WTC11 (cell line): ENCODE data around the gene DNAH14. TPM values are rescaled to one million over a fixed set of nuclear protein-coding genes. Genes with fewer than 3 reads are reported as not detected.

Experiments used
- ATAC-seq: fragments of 200-7000 bp; cut with Tn5 transposase; 2 replicates; pipeline ENCODE4 v1.10.0; 2021; ENCODE audit warnings: mild to moderate bottlenecking, moderate library complexity
- CTCF ChIA-PET: fragments of 300-600 bp; sonication (Branson Sonifier 250); formaldehyde crosslinking; loops from one replicate; lab custom pipeline; 2021; ENCODE audit warnings: antibody characterized with exemption; lab: Charles Lee
- POLR2A ChIA-PET: fragments of 350-600 bp; sonication (Branson Sonifier 250); formaldehyde crosslinking; loops from one replicate; lab custom pipeline; 2021; ENCODE audit warnings: antibody characterized with exemption; lab: Charles Lee
- DNase-seq: peaks from one replicate; pipeline ENCODE4 v3.0.0; 2021; ENCODE audit warnings: low spot score
- H3K27ac Mint-ChIP-seq: 2 replicates; pipeline ENCODE4 v1.8.0; 2021; ENCODE audit warnings: mixed read lengths
- H3K27me3 Mint-ChIP-seq: 2 replicates; pipeline ENCODE4 v1.8.0; 2021; ENCODE audit warnings: low read depth, mild to moderate bottlenecking, moderate library complexity, mixed read lengths
- H3K36me3 Mint-ChIP-seq: 2 replicates; pipeline ENCODE4 v1.8.0; 2021; ENCODE audit warnings: mixed read lengths
- H3K4me1 Mint-ChIP-seq: 2 replicates; pipeline ENCODE4 v1.8.0; 2022; ENCODE audit warnings: mixed read lengths
- H3K4me3 Mint-ChIP-seq: 2 replicates; pipeline ENCODE4 v1.8.0; 2021; ENCODE audit warnings: mild to moderate bottlenecking, moderate library complexity, mixed read lengths
- H3K9me3 Mint-ChIP-seq: 2 replicates; pipeline ENCODE4 v1.8.0; 2021; ENCODE audit warnings: mixed read lengths
- ATF3 ChIP-seq: sonication (generic); formaldehyde crosslinking; conservative IDR thresholded peaks from 2 replicates; pipeline ENCODE4 v1.8.1; 2022; ENCODE audit warnings: mild to moderate bottlenecking, missing genetic modification reagents
- CREM ChIP-seq: sonication (generic); formaldehyde crosslinking; IDR thresholded peaks from 2 replicates; pipeline ENCODE4 v1.8.1; 2022; ENCODE audit warnings: mild to moderate bottlenecking, missing genetic modification reagents, moderate library complexity
- CTCF ChIP-seq: fragments of 200-600 bp; IDR thresholded peaks from 2 replicates; pipeline ENCODE4 v1.8.0; 2022; ENCODE audit warnings: antibody characterized with exemption
- EMX1 ChIP-seq: fragments of 250-450 bp; sonication (Bioruptor Pico); IDR thresholded peaks from 2 replicates; pipeline ENCODE4 v1.8.0; 2021; ENCODE audit warnings: mild to moderate bottlenecking
- ETV6 ChIP-seq: sonication (generic); formaldehyde crosslinking; IDR thresholded peaks from 2 replicates; pipeline ENCODE4 v1.8.1; 2022; ENCODE audit warnings: mild to moderate bottlenecking, missing genetic modification reagents
- FOXJ3 ChIP-seq: sonication (generic); formaldehyde crosslinking; IDR thresholded peaks from 2 replicates; pipeline ENCODE4 v1.9.0; 2021; ENCODE audit warnings: missing genetic modification reagents, mild to moderate bottlenecking, borderline replicate concordance
- GABPB1 ChIP-seq: sonication (generic); formaldehyde crosslinking; IDR thresholded peaks from 2 replicates; pipeline ENCODE4 v1.8.1; 2023; ENCODE audit warnings: mild to moderate bottlenecking, missing genetic modification reagents
- GRHL2 ChIP-seq: fragments of 250-450 bp; sonication (Bioruptor Pico); IDR thresholded peaks from 2 replicates; pipeline ENCODE4 v1.8.0; 2022; ENCODE audit warnings: mild to moderate bottlenecking, moderate library complexity; ENCODE audit not compliant: insufficient replicate concordance, severe bottlenecking
- IRF2 ChIP-seq: sonication (generic); formaldehyde crosslinking; IDR thresholded peaks from 2 replicates; pipeline ENCODE4 v1.8.0; 2022; ENCODE audit warnings: low read depth, missing genetic modification reagents, borderline replicate concordance
- MLX ChIP-seq: sonication (generic); formaldehyde crosslinking; IDR thresholded peaks from 2 replicates; pipeline ENCODE4 v1.8.1; 2023; ENCODE audit warnings: mild to moderate bottlenecking, missing genetic modification reagents, moderate library complexity
- NFE2L1 ChIP-seq: sonication (generic); formaldehyde crosslinking; IDR thresholded peaks from 2 replicates; pipeline ENCODE4 v1.8.1; 2023; ENCODE audit warnings: missing genetic modification reagents
- NR1H2 ChIP-seq: sonication (generic); formaldehyde crosslinking; IDR thresholded peaks from 2 replicates; pipeline ENCODE4 v1.9.0; 2021; ENCODE audit warnings: mild to moderate bottlenecking, moderate library complexity, missing genetic modification reagents
- SMAD3 ChIP-seq: sonication (generic); formaldehyde crosslinking; IDR thresholded peaks from 2 replicates; pipeline ENCODE4 v1.8.0; 2022; ENCODE audit warnings: missing genetic modification reagents, mild to moderate bottlenecking, borderline replicate concordance
- ZNF121 ChIP-seq: sonication (generic); formaldehyde crosslinking; IDR thresholded peaks from 2 replicates; pipeline ENCODE4 v1.8.0; 2023; ENCODE audit warnings: missing genetic modification reagents
- ZNF317 ChIP-seq: sonication (generic); formaldehyde crosslinking; IDR thresholded peaks from 2 replicates; pipeline ENCODE4 v1.8.1; 2023; ENCODE audit warnings: low read depth, mild to moderate bottlenecking, moderate library complexity, missing genetic modification reagents, borderline replicate concordance
- ZNF396 ChIP-seq: fragments of 250-450 bp; sonication (Bioruptor Pico); IDR thresholded peaks from 2 replicates; pipeline ENCODE4 v1.8.0; 2021; ENCODE audit warnings: mild to moderate bottlenecking, moderate library complexity, borderline replicate concordance
- ZNF425 ChIP-seq: fragments of 250-450 bp; sonication (Bioruptor Pico); conservative IDR thresholded peaks from 2 replicates; pipeline ENCODE4 v1.9.0; 2021; ENCODE audit warnings: mild to moderate bottlenecking
- ZNF512 ChIP-seq: sonication (generic); formaldehyde crosslinking; IDR thresholded peaks from 2 replicates; pipeline ENCODE4 v1.8.1; 2022; ENCODE audit warnings: missing genetic modification reagents, borderline replicate concordance
- ZNF532 ChIP-seq: fragments of 250-450 bp; sonication (Bioruptor Pico); IDR thresholded peaks from 2 replicates; pipeline ENCODE4 v1.9.0; 2021; ENCODE audit warnings: mild to moderate bottlenecking, borderline replicate concordance
- total RNA-seq: library from RNA; stranded (reverse); gene quantifications from 3 replicates; pipeline ENCODE4 v1.2.3, GENCODE V29; 2021
- TF ChIP-seq, protein P1 (sequence below): sonication (generic); formaldehyde crosslinking; IDR thresholded peaks from 2 replicates; pipeline ENCODE4 v1.8.0; 2022; ENCODE audit warnings: mild to moderate bottlenecking, missing genetic modification reagents

Gene DNAH14
- total RNA-seq, 1 experiment from 2014 or later = 34.1 TPM

GRCh38 chr1:225418059-225418458, 488.6 kb downstream of the DNAH14 start (continued):
- TF ChIP-seq IRF2 (CRISPR knock-in tag) = no peak
- no peak for TF ChIP-seq ZNF317 (CRISPR knock-in tag)
- no peak for TF ChIP-seq ZNF121

DNA sequence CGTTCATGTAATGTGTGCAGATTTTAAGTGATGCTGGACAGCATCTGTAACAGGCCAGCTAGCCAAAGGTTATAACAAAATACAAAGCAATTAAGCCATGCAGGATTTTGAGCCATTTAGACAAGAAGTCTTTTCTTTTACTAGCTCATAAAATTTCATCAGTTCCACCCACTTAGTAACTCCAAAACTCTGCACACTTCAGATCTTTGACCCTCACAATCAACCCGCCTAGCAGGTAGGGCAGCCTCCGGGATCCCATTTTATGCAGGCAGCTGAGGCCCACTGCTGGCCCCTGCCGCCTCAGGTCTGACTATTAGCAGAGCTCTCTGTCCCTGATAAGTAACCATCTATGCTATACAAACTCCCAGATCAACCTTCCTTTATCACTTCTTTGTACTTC, 489.1 kb downstream of the DNAH14 start:
- H3K36me3 Mint-ChIP-seq = peaks cover 36% of the 10 kb centered on the region
- TF ChIP-seq ETV6 (CRISPR knock-in tag) (no peak), EMX1 (CRISPR knock-in tag) (no peak), MLX (CRISPR knock-in tag) (no peak), GABPB1 (CRISPR knock-in tag) (no peak), CREM (CRISPR knock-in tag) (no peak), ATF3 (CRISPR knock-in tag) (no peak), NFE2L1 (CRISPR knock-in tag) (no peak), NR1H2 (no peak), SMAD3 (CRISPR knock-in tag) (no peak), ZNF121 (no peak), ZNF425 (CRISPR knock-in tag) (no peak), ZNF512 (CRISPR knock-in tag) (no peak)
- TF ChIP-seq, all 79 proteins: peak for 0
- ChIA-PET CTCF (interaction anchor here (1.1 kb wide), 1 partner anchor 392 kb away, joined by 3 read pairs; no protein-coding TSS in a partner anchor), POLR2A (interaction anchor here (0.5 kb wide), 1 partner anchor 441 kb away, joined by 4 read pairs; no protein-coding TSS in a partner anchor)
- H3K4me1 Mint-ChIP-seq = peaks cover 15% of the 10 kb centered on the region
- DNase-seq (no peak), ATAC-seq (no peak)
- H3K27me3 Mint-ChIP-seq = no peaks in the 10 kb centered on the region
- H3K4me3 Mint-ChIP-seq = no peak overlapping the region
- H3K27ac Mint-ChIP-seq = no peak overlapping the region
- no peaks in the 10 kb centered on the region for H3K9me3 Mint-ChIP-seq

DNA sequence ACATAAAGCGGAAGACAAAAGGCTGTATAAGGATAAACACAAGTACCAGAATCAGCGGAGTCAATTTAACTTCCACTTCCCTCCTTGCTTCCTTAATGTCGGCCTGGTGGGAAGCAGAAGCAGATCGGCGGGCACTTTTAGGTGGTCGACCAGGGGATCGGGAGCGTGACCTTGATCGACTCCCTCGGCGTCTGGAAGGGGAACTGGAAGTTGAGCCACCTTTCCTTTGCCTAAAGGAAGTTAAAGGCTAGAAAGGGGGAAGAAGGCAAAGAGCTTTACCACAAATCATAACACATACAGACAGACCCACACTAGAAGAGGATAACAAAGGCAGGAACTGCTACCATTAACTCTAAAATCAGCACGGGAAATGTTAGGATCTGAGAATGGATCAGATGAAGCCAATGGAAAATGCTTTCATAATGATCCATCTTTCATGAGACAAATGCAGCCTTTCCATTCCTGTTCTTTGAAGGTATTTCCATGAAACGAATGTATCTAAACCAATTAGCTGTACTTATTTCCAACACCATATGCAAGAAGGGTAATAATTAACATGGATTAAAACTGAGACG, 492.6 kb downstream of the DNAH14 start:
- Mint-ChIP-seq H3K4me3 (no peak overlapping the region), H3K36me3 (peaks cover 21% of the 10 kb centered on the region), H3K9me3 (no peaks in the 10 kb centered on the region), H3K27me3 (peaks cover 9% of the 10 kb centered on the region), H3K27ac (peak overlapping the region; percentile 54; the same call in 1 of the 2 replicates), H3K4me1 (peaks cover 43% of the 10 kb centered on the region)
- DNase-seq (no peak), ATAC-seq (no peak)
- ChIA-PET CTCF (no interaction called here), POLR2A (no interaction called here)
- TF ChIP-seq ZNF396 (no peak), GRHL2 (CRISPR knock-in tag) (no peak), ZNF532 (CRISPR knock-in tag) (no peak), FOXJ3 (CRISPR knock-in tag) (no peak), CTCF (no peak)
- TF ChIP-seq, protein P1, sequence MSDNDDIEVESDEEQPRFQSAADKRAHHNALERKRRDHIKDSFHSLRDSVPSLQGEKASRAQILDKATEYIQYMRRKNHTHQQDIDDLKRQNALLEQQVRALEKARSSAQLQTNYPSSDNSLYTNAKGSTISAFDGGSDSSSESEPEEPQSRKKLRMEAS (CRISPR knock-in tag) = no peak
